PFSK-1 (cell line): Measurements from ENCODE around the gene KAT2B.

Experiments used
- POLR2AphosphoS5 ChIP-seq: IDR thresholded peaks from 2 replicates; pipeline ENCODE4 v1.6.1; 2012; ENCODE audit warnings: low read depth, mild to moderate bottlenecking, control low read depth, low read length, moderate library complexity
- REST ChIP-seq, 2 experiments: IDR thresholded peaks; 2 replicates each; pipeline versions ENCODE4 v1.6.1 to v1.8.0; 2011 to 2012; ENCODE audit warnings: low read depth in 2 of 2, low read length in 2 of 2, control low read depth in 1 of 2, inconsistent platforms in 1 of 2, mild to moderate bottlenecking in 1 of 2, moderate library complexity in 1 of 2; ENCODE audit not compliant: insufficient read depth in 1 of 2
- TAF1 ChIP-seq: IDR thresholded peaks from 2 replicates; pipeline ENCODE4 v1.6.1; 2012; ENCODE audit warnings: low read length, control low read depth, borderline replicate concordance; ENCODE audit not compliant: insufficient read depth

DNA sequence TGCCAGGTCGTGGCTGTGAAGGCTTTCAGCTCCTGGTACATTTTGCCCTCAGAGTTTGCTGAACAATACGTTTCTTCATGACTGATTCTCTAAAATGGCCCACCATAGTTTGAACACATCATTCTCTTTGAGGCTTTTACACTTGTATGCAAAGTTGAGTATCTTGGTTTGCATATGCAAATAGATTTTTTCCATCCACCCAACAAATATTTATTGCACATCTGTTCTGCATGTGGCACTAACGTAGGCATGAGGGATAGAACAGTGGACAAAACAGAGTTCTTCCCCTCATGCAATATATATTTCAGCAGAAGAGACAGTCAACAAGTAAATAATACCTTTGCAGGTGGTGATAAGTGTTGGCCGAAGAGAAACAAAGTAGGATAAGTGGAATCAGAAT lies 55.2 kb downstream of the KAT2B start:
- TF ChIP-seq POLR2AphosphoS5 (no peak), REST (IDR thresholded peaks at IDR 0.05; ENCODE audit: insufficient read depth in 1 of 2, low read depth in 2 of 2, low read length in 2 of 2) (no peak), TAF1 (no peak)
